GM12891 (cell line): ENCODE results near the gene F5.

Experiments
- POLR2A ChIP-seq: IDR thresholded peaks from 2 replicates; pipeline ENCODE4 v1.6.1; 2011; ENCODE audit warnings: low read depth, low read length, control low read depth
- POLR2AphosphoS5 ChIP-seq: IDR thresholded peaks from 2 replicates; pipeline ENCODE4 v1.6.1; 2011; ENCODE audit warnings: low read depth, low read length, control low read depth
- SPI1 ChIP-seq: IDR thresholded peaks from 2 replicates; pipeline ENCODE4 v1.6.1; 2011; ENCODE audit warnings: low read depth, low read length, control low read depth
- TAF1 ChIP-seq: IDR thresholded peaks from 2 replicates; pipeline ENCODE4 v1.6.1; 2011; ENCODE audit warnings: low read depth, low read length, control low read depth

DNA sequence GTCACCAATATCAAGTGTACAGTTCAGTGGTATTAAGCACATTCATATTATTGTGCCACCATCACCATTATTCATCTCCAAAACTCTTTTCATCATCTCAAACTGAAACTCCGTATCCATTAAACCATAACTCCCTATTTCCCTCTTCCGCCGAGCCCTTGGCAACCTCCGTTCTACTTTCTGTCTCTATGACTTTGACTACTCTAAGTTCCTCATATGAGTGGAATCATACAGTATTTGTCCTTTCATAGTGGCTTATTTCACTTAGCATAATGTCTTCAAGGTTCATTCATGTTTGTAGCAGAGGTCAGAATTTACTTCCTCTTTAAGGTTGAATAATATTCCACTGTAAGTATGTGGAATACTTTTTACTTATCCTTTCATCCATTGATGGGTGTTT is 21.9 kb upstream of the F5 start:
- TF ChIP-seq SPI1, result no peak
- no peak for TF ChIP-seq POLR2AphosphoS5
- TF ChIP-seq POLR2A, result no peak
- TF ChIP-seq TAF1, result no peak
